Liver (tissue), 9 donors: ENCODE measurements around the gene TNNT1. TPM values are rescaled to one million over a fixed set of nuclear protein-coding genes. Genes with fewer than 3 reads are reported as not detected.

ENCODE experiments used
- DNase-seq: peaks from one replicate; pipeline ENCODE4 v3.0.0-alpha.2; 2017; ENCODE audit warnings: low spot score
- H3K27ac ChIP-seq, 2 donors: one replicate each; pipeline ENCODE4 v1.7.0; 2013; ENCODE audit warnings: inconsistent platforms in 2 of 2, low read length in 2 of 2, control low read depth in 1 of 2, low read depth in 1 of 2, mild to moderate bottlenecking in 1 of 2
- H3K27me3 ChIP-seq, 4 donors: one replicate each; pipeline versions ENCODE4 v1.6.1 to v1.7.0; 2013; ENCODE audit warnings: low read length in 3 of 4, inconsistent platforms in 1 of 4, mild to moderate bottlenecking in 1 of 4, moderate library complexity in 1 of 4; ENCODE audit not compliant: control insufficient read depth in 4 of 4, insufficient read depth in 4 of 4
- H3K36me3 ChIP-seq, 4 donors: one replicate each; pipeline versions ENCODE4 v1.6.1 to v1.7.0; 2013; ENCODE audit warnings: low read length in 3 of 4, mild to moderate bottlenecking in 3 of 4, low read depth in 1 of 4, moderate library complexity in 1 of 4; ENCODE audit not compliant: control insufficient read depth in 4 of 4, insufficient read depth in 3 of 4
- H3K4me1 ChIP-seq, 4 donors: one replicate each; pipeline versions ENCODE4 v1.6.1 to v1.7.0; 2013; ENCODE audit warnings: low read length in 3 of 4, mild to moderate bottlenecking in 3 of 4, moderate library complexity in 1 of 4; ENCODE audit not compliant: control insufficient read depth in 4 of 4, insufficient read depth in 4 of 4
- H3K4me3 ChIP-seq, 3 donors: one replicate each; pipeline versions ENCODE4 v1.6.1 to v1.7.0; 2013; ENCODE audit warnings: low read length in 3 of 3, control low read depth in 1 of 3, low read depth in 1 of 3, mild to moderate bottlenecking in 1 of 3
- H3K9ac ChIP-seq, 2 donors: one replicate each; pipeline ENCODE4 v1.7.0; 2013; ENCODE audit warnings: low read length in 2 of 2, mild to moderate bottlenecking in 2 of 2, moderate library complexity in 2 of 2, control low read depth in 1 of 2, low read depth in 1 of 2
- H3K9me3 ChIP-seq, 4 donors: one replicate each; pipeline versions ENCODE4 v1.6.1 to v1.7.0; 2013; ENCODE audit warnings: low read length in 3 of 4; ENCODE audit not compliant: control insufficient read depth in 4 of 4
- EGR1 ChIP-seq, 2 donors: IDR thresholded peaks; 2 replicates each; pipeline ENCODE4 v1.6.1; 2016 to 2018; ENCODE audit warnings: antibody characterized with exemption in 2 of 2, low read depth in 2 of 2
- GABPA ChIP-seq, 2 donors: IDR thresholded peaks in 1 of 2; conservative IDR thresholded peaks in 1 of 2; 2 replicates each; pipeline ENCODE4 v1.6.1; 2016; ENCODE audit warnings: antibody characterized with exemption in 2 of 2, mild to moderate bottlenecking in 1 of 2, moderate library complexity in 1 of 2
- HNF4G ChIP-seq: IDR thresholded peaks from 2 replicates; pipeline ENCODE4 v1.6.1; 2016; ENCODE audit warnings: antibody characterized with exemption
- JUND ChIP-seq, 2 donors: IDR thresholded peaks; 2 replicates each; pipeline ENCODE4 v1.6.1; 2016; ENCODE audit warnings: antibody characterized with exemption in 2 of 2
- MAX ChIP-seq: IDR thresholded peaks from 2 replicates; pipeline ENCODE4 v1.6.1; 2016; ENCODE audit warnings: antibody characterized with exemption
- REST ChIP-seq: IDR thresholded peaks from 2 replicates; pipeline ENCODE4 v1.6.1; 2016; ENCODE audit warnings: antibody characterized with exemption, mild to moderate bottlenecking
- RXRA ChIP-seq, 2 donors: IDR thresholded peaks; 2 replicates each; pipeline ENCODE4 v1.6.1; 2017 to 2018; ENCODE audit warnings: antibody characterized with exemption in 2 of 2, mild to moderate bottlenecking in 1 of 2
- YY1 ChIP-seq: IDR thresholded peaks from 2 replicates; pipeline ENCODE4 v1.6.1; 2016; ENCODE audit warnings: antibody characterized with exemption, mild to moderate bottlenecking
- WGBS: extraction: QIAGEN DNeasy Blood & Tissue Kit; methylation state at CpG from one replicate; pipeline ENCODE4 v1.1.7; 2013; 5-methylcytosine and 5-hydroxymethylcytosine counted together
- polyA plus RNA-seq, 2 donors: library from polyadenylated mRNA; stranded (reverse) in 1 of 2; unstranded in 1 of 2; fragments of 200-250 nt in 1 of 2; fragments of >200 nt in 1 of 2; fragmentation: Nextera tagmentation in 1 of 2; extraction: Ambion mirVana in 1 of 2; gene quantifications; one replicate each; pipeline versions ENCODE4 v1.2.1 to v1.2.3, GENCODE V29; 2013 to 2015
- total RNA-seq, 2 donors: library from RNA; depleted of rRNA; stranded (reverse); fragments of >200 nt; gene quantifications; one replicate each; pipeline ENCODE4 v1.2.3, GENCODE V29; 2014
- TF ChIP-seq, protein P1 (sequence below): fragments of 150-350 bp; IDR thresholded peaks from 2 replicates; pipeline ENCODE4 v1.5.1; 2017; ENCODE audit warnings: improper control_type of control experiment, low read depth, low read length; ENCODE audit not compliant: missing input control
- donor health status: healthy.
- donor health status: healthy.
- donor health status: healthy.
- donor health status: healthy.
- donor health status: healthy.

Gene TNNT1
- total and polyA plus RNA-seq, 4 donors = 0.15 to 0.28 TPM; not detected in 2

DNA sequence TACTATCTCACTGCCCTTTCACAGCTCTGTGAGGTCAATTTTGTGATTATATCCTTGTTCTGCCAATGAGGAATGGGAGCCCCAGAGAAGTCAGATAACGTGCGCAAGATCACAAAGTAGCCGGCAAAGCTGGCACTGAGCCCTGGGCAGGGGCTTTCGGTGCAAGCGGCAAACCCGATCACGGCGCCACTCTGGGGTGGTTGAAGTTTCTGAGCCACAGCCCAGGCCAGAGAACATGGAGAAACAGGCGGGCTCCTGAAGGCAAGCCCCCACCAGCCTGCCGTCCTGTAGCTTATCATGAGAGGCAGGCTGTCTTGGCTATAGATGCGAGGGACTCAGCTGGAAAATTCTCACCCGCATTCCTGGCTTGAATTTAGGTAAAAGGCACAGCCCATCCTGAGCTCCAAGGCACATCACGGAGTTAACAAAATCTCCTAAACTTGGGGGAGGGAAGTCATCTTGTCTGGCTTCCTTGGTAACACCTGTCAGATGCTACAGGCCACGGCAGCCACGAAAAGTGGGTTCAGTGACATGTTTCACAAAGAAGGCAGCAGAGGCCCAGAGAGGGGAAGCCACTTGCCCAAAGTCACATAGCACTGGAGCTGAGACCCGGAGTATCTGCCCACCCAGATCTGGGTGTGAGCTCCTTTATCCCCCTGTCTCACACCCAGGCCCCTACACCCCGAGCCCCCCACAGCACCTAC, 12.5 kb downstream of the TNNT1 start:
- TF ChIP-seq, protein P1, sequence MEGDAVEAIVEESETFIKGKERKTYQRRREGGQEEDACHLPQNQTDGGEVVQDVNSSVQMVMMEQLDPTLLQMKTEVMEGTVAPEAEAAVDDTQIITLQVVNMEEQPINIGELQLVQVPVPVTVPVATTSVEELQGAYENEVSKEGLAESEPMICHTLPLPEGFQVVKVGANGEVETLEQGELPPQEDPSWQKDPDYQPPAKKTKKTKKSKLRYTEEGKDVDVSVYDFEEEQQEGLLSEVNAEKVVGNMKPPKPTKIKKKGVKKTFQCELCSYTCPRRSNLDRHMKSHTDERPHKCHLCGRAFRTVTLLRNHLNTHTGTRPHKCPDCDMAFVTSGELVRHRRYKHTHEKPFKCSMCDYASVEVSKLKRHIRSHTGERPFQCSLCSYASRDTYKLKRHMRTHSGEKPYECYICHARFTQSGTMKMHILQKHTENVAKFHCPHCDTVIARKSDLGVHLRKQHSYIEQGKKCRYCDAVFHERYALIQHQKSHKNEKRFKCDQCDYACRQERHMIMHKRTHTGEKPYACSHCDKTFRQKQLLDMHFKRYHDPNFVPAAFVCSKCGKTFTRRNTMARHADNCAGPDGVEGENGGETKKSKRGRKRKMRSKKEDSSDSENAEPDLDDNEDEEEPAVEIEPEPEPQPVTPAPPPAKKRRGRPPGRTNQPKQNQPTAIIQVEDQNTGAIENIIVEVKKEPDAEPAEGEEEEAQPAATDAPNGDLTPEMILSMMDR = no peak
- TF ChIP-seq YY1 = no peak
- TF ChIP-seq JUND (IDR thresholded peaks at IDR 0.05) = no peak
- TF ChIP-seq MAX = no peak
- no peak for TF ChIP-seq HNF4G
- no peak for TF ChIP-seq EGR1 (IDR thresholded peaks at IDR 0.05; ENCODE audit: low read depth in 2 of 2)
- no peak for TF ChIP-seq RXRA (IDR thresholded peaks at IDR 0.05)
- no peak overlapping the region for H3K9ac ChIP-seq
- no peak overlapping the region for H3K4me3 ChIP-seq
- no peak overlapping the region for H3K27ac ChIP-seq
- WGBS = 74% methylated on average over 17 of the region's 17 CpGs
- H3K27me3 ChIP-seq = peaks cover 0 to 2% (median 0%) of the 10 kb centered on the region in 4 donors
- H3K4me1 ChIP-seq = no peaks in the 10 kb centered on the region
- no peak for DNase-seq
- no peaks in the 10 kb centered on the region for H3K36me3 ChIP-seq
- no peaks in the 10 kb centered on the region for H3K9me3 ChIP-seq

DNA sequence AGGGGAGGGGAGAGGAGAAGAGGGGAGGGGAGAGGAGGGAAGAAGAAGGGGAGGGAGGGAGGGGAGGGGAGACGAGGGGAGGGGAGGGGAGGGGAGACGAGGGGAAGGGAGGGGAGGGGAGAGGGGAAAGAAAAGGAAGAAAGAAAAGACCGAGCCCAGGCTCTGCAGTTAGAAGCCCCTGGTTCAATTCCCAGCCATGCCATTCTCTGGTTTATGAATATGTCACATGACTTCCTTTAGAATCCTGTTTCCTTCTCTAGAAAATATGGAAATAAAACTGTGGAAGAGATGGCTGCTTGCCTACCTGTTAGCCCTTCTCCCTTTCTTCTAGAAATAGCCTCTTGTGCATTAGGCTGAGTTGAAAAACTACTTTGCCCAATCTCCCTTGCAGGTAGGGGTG, 14.3 kb downstream of the TNNT1 start:
- no peak overlapping the region for H3K27ac ChIP-seq
- 16% methylated on average over 2 of the region's 3 CpGs for WGBS
- peaks cover 0 to 2% (median 0%) of the 10 kb centered on the region in 4 donors for H3K27me3 ChIP-seq
- no peak overlapping the region for H3K4me3 ChIP-seq
- no peak overlapping the region for H3K9ac ChIP-seq
- no peak for TF ChIP-seq GABPA (IDR thresholded peaks at IDR 0.05 in 1 of 2, conservative IDR thresholded peaks at IDR 0.05 in 1 of 2)
- TF ChIP-seq RXRA (IDR thresholded peaks at IDR 0.05) = no peak
- TF ChIP-seq REST = no peak
- TF ChIP-seq, protein P1 = no peak
- no peak for TF ChIP-seq JUND (IDR thresholded peaks at IDR 0.05)
- no peak for TF ChIP-seq HNF4G
- H3K4me1 ChIP-seq = no peaks in the 10 kb centered on the region
- H3K36me3 ChIP-seq = no peaks in the 10 kb centered on the region
- no peaks in the 10 kb centered on the region for H3K9me3 ChIP-seq
- DNase-seq = no peak
